ENCODE results near the gene HUNK.

The HUNK gene

GRCh38 chr21:31898933-31899630 lies 26.3 kb downstream of the HUNK start:
- DNase-seq = no peak

GRCh38 chr21:31900121-31900895 lies 27.5 kb downstream of the HUNK start:
- no peak for DNase-seq

GRCh38 chr21:31901315-31901714 lies 28.5 kb downstream of the HUNK start:
- DNase-seq = no peak

- no peak for DNase-seq
These were observed 29.6 kb downstream of the HUNK start for GRCh38 chr21:31902438-31902837.

GRCh38 chr21:31903896-31904295 lies 31.1 kb downstream of the HUNK start:
- DNase-seq = no peak

- DNase-seq = no peak
These were observed 33.0 kb downstream of the HUNK start for GRCh38 chr21:31905503-31906451.

GRCh38 chr21:31908106-31909031 lies 35.5 kb downstream of the HUNK start:
- DNase-seq = no peak

GRCh38 chr21:31909153-31910073 lies 36.6 kb downstream of the HUNK start:
- DNase-seq = no peak

GRCh38 chr21:31910074-31910470 lies 37.3 kb downstream of the HUNK start:
- no peak for DNase-seq

- DNase-seq = no peak
These were observed 38.5 kb downstream of the HUNK start for GRCh38 chr21:31911138-31911907.

- no peak for DNase-seq
These were observed 39.7 kb downstream of the HUNK start for GRCh38 chr21:31912501-31912900.

- DNase-seq = no peak
These were observed 40.4 kb downstream of the HUNK start for GRCh38 chr21:31913182-31913608.

- DNase-seq = no peak
These were observed 41.7 kb downstream of the HUNK start for GRCh38 chr21:31914472-31914871.

- DNase-seq = no peak
These were observed 42.7 kb downstream of the HUNK start for GRCh38 chr21:31915566-31915965.

GRCh38 chr21:31917108-31917507 lies 44.3 kb downstream of the HUNK start:
- DNase-seq = no peak

GRCh38 chr21:31918250-31918775 lies 45.5 kb downstream of the HUNK start:
- DNase-seq = no peak

- DNase-seq = no peak
These were observed 47.5 kb downstream of the HUNK start for GRCh38 chr21:31920275-31920674.

GRCh38 chr21:31921079-31921478 lies 48.3 kb downstream of the HUNK start:
- no peak for DNase-seq

- no peak for DNase-seq
These were observed 50.1 kb downstream of the HUNK start for GRCh38 chr21:31922881-31923280.

- no peak for DNase-seq
These were observed 50.9 kb downstream of the HUNK start for GRCh38 chr21:31923756-31924155.

Data from activated naive CD4-positive, alpha-beta T cell treated with Interleukin-2 at 50 U/mL for 16 hours (primary cell).